ENCODE data around the gene C7orf33.
"Not testable (repeated sequence)": the region's sequence is repeated elsewhere in the genome, so short reads cannot be mapped to it uniquely, and the experiment has no call there.

C7orf33 gene, protein sequence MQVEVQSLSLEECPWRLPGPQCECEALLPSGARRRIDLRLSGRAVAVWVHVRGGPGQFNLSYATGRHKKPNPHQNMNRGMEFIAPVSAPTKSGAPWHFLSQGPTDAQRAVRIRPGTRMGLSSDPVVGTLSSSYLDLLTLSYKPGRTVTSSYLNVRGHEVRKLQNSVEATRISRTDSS

DNA sequence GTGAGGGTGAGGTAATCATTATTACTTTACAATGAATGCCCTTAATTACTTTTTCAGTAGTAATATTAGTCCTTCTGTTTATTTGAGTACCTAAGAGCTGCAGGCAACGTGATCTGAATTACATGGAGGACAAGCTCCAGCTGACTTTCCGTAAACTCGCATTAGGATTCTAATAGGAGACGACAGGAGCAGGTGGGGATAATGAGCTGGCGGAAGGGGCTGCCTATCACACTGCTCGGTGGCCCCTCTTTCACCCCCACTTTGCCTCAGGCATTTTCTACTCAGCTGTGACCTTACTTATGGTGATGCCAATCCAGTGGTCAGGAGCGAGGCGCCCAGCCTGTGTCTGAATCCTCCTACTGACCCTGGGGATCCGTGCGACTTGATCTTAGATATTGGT lies at the start of gene C7orf33:
TSS of gene C7orf33 (plus strand) at position 296 of the 400 bp plus-strand sequence. CDS start 160 bp downstream, outside the sequence.
- DNase-seq = no peak

- DNase-seq = no peak
These were observed 48.6 kb upstream of the C7orf33 start for GRCh38 chr7:148541891-148542504.

DNA sequence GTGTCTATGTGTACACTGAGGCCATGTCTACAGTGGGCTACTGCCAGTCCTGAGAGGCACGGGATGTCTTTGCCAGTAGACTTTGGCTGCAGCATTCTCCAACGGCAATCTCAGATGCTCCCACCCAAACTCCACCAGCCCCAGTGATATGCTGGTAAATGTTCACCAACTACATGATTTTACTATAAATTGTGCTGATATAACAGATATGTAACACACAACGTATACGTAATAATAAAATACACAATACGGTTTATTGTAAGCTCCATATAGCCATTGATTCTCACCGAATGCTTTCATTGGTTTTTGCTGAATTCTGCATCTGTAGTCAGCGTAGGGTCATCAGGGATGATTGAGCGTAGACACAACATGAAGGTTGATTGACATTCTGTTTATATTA lies 47.3 kb upstream of the C7orf33 start:
- no peak for DNase-seq

GRCh38 chr7:148545172-148545571 lies 45.4 kb upstream of the C7orf33 start:
- DNase-seq = no peak

- DNase-seq = no peak
These were observed 44.6 kb upstream of the C7orf33 start for GRCh38 chr7:148545932-148546331.

DNA sequence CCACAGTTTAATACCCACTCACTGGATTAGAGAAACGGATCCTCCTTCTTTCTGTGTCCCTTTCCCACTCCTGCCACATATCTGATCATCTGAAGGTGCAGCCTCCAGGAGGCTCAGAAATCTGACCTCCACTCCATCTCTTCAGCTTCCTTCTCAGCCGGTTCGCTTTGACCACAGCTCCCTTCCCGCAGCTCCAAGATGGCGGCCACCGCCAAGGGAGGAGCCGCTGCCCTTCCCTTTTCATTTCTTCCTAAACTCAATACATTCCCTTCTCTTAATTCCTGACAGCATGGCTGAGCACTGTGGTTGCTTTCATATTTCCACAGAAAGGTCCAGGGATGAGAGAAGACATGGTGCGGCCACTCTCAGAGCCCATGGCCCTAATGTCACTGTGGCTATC lies 43.7 kb upstream of the C7orf33 start:
- DNase-seq = no peak

GRCh38 chr7:148547951-148548350 lies 42.6 kb upstream of the C7orf33 start:
- DNase-seq = no peak

- DNase-seq = no peak
These were observed 36.6 kb upstream of the C7orf33 start for GRCh38 chr7:148553979-148554378.

DNA sequence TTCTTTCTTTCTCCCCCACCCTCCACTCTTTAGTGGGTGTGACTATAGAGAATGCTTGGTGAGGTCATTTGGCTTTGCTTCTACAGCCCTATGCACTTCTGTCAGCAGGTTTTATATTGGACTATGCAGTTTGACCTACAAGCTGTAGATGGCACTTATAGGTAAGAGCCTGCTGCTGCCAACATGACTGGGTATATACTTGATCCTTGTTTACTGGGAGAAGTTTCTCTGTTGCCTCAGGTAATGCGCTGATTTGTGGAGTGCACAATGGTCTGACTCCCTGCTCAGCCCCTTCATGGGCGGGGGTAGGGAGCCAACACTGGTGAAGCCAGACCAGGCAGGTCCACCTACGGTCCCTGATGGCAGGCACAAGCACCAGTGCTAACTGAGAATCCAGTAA lies 33.7 kb upstream of the C7orf33 start:
- DNase-seq = no peak

DNA sequence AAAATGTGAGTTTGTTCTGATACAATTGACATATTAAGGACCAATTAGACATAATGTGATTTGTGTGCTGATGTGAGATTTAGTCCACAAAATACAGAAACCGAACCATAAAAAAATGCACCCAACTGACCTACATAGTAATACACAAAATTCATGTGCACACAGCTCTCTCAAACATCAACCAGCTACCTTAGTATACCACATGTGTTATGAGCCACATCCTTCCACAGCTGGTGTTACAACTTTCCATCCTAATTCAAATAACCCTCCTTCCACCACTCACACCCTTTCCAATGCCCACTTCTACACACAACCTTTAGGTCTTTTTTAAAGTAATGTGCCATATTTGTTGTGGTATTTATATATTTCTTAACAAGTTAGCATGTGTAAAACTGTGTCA lies 31.7 kb upstream of the C7orf33 start:
- DNase-seq = no peak

GRCh38 chr7:148561099-148561498 lies 29.5 kb upstream of the C7orf33 start:
- DNase-seq = no peak

DNA sequence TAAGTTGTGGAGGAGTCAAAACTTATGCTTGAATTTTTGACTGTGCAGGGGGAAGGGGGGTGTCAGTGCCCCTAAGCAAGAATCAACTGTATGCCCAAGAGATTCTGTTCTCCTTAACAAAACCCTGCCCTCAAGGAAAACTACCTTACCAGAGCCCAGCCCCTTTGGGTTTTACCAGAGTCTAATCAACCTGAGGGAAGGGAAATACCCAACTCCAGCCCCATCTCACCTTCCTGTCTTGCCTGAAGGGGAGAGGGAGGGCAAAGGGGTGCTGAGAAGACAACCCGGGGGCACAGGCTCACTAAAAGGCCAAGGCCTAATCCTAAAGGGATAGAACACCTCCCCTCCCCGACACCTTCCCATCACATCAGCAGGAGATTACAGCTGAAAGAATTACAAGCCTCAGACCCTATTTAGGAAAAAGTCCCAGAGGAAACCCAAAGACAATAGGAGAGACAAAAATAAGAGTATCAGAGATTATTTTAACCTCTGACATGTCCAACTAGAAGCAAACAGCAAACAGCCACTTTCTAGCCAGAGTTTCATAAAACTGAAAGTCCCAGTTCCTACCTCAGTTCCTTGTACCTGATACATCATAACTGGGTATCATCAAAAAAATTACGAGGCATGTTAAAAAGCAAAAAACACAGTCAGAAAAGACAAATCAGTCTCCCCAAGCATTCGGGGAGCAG lies 26.8 kb upstream of the C7orf33 start:
- DNase-seq = no peak

- DNase-seq = peak; percentile 62
These were observed 26.2 kb upstream of the C7orf33 start for GRCh38 chr7:148564275-148564951.

DNA sequence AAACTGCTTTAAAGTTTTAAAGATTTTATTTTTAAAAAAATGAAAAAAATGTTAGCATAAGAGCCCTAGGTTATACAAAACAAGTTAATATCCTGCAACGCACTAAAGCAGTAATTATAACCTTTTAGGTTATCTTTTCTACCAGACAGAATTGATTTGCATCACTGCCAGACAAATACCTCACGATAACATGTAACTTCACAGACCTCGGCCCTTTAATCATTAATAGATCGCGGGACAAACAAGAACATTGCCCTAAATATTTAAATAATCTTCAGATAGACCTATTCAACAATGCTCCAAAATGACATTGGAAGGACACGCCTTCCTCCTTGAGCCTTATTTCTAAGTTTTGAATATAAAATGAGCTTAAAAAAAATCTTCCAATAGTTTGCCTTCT lies 23.8 kb upstream of the C7orf33 start:
- DNase-seq = no peak

DNA sequence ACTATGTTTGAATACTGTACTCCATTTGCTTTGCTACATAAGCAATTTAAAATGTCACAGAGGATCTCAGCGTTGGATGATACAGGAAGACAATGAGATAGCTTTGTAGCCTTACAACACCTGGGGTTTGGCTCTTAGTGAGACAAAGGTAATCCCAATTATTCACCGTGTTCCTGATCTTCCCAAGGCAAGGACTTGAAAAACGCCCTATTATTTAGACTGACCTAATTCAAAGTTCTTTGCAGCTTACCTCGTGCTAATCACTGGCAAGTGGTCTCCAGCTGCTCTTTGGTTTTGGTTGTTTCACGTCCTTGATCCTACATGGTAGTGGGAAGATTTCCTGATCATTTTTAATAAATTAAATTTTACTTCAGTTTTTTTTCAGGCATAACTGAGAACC lies 23.0 kb upstream of the C7orf33 start:
- no peak for DNase-seq

- DNase-seq = no peak
These were observed 20.1 kb upstream of the C7orf33 start for GRCh38 chr7:148570510-148570909.

DNA sequence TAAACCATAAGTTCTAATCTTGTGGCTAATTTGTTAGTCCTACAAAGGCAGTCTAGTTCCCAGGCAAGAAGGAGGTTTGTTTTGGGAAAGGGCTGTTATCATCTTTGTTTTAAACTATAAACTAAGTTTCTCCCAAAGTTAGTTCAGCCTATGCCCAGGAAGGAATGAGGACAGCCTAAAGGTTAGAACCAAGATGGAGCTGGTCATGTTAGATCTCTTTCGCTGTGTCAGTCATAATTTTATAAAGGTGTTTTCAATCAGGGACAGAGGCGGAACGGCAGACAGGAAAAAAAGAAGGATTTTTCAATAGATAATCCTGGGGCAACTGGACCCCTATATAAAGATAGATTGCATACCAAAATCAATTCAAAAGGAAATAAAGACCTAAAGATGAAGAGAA lies 19.6 kb upstream of the C7orf33 start:
- not testable (repeated sequence) for DNase-seq

DNA sequence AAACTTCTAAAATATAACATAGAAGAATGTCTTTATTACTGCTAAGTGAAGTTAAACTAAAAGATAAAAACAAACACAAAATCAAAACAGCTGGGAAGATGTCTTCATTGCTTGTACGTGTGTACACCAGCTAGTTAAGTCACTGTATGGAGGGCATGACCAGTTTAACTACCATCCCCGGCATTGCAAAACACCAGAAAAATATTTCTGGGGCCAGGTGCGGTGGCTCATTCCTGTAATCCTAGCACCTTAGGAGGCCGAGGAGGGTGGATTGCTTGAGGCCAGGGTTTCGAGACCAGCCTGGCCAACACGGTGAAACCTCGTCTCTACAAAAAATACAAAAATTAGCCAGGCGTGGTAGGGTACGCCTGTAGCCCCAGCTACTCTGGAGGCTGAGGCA lies 19.2 kb upstream of the C7orf33 start:
- DNase-seq = no peak

DNA sequence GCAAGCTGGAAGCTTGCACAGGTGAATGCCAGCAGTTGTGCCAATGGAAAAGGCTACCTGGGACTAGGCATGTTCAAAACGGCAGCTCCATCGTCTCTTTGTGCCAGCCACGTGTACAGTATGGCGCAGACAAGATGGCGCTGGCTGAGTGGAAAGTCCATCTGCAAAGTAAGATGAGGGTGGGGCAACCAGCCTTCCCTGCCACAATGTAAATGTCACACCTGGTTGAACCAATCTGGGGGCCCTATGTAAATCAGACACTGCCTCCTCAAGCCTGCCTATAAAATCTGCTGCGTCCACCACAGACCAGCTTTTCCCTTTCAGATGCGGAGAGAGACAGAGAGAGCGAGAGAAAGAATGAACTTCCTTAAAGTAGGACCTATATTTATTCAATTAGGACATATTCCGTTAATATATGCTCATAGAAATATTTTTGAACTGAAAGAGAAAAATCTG lies 18.5 kb upstream of the C7orf33 start:
- DNase-seq = no peak

DNA sequence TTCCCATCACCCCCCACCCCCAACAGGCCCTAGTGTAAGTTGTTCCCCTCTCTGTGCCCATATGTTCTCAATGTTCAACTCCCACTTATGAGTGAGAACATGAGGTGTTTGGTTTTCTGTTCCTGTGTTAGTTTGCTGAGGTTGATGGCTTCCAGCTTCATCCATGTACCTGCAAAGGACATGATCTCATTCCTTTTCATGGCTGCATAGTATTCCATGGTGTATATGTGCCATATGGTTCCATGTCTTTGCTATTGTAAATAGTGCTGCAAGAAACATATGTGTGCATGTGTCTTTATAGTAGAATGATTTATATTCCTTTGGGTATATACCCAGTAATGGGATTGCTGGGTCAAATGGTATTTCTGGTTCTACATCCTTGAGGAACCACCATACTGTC lies 17.0 kb upstream of the C7orf33 start:
- DNase-seq = not testable (repeated sequence)

DNA sequence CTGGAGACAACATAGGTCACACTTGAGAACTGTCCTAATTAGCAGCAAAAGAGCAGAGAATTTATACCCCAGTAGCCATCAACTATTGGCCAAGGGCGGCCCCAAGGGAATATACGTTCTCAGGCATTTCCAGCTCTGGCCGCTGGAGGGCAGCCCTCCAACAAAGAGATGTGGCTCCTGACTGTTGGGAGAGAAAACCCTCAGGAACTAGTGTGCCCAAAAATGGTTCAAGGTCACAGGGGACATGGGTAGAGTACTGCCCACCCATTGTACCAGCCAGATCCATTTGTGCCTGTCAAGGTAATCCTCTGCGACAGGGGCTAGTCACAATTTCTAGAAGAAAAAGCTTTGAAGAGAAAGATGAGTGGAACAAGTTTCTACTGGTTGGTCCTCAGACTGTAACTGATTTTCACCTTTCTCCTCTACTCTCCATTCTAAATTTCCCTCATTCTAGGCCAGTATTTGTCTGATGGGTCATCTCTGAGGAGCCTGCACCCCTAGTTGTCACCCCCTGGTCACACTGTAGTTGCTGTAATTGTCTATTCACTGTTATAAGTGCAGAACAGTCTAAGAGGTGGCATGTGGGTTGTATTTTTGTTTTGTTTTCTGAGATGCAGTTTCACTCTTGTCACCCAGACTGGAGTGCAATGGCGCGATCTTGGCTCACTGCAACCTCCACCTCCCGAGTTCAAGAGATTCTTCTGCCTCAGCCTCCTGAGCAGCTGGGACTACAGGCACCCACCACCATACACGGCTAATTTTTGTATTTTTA lies 14.7 kb upstream of the C7orf33 start:
- DNase-seq = peak; percentile 83

GRCh38 chr7:148579366-148579765 lies 11.2 kb upstream of the C7orf33 start:
- DNase-seq = no peak

GRCh38 chr7:148580446-148580845 lies 10.1 kb upstream of the C7orf33 start:
- no peak for DNase-seq
